HEK293 (cell line): ENCODE results near the gene TXNRD2.

Experiments used
- IKZF3 ChIP-seq: fragments of 450-650 bp; IDR thresholded peaks from 2 replicates; pipeline ENCODE4 v1.5.0; 2018; ENCODE audit warnings: missing biosample characterization, mild to moderate bottlenecking, missing genetic modification characterization, moderate library complexity
- KLF10 ChIP-seq: fragments of 450-650 bp; IDR thresholded peaks from 2 replicates; pipeline ENCODE4 v1.5.1; 2018; ENCODE audit warnings: missing biosample characterization, mild to moderate bottlenecking, missing genetic modification characterization
- MZF1 ChIP-seq: fragments of 450-650 bp; formaldehyde crosslinking; IDR thresholded peaks from 2 replicates; pipeline ENCODE4 v1.5.1; 2017; ENCODE audit warnings: missing biosample characterization, missing genetic modification characterization, borderline replicate concordance
- PRDM1 ChIP-seq: fragments of 450-650 bp; formaldehyde crosslinking; IDR thresholded peaks from 2 replicates; pipeline ENCODE4; 2016; ENCODE audit warnings: missing biosample characterization, missing genetic modification characterization
- SP7 ChIP-seq: fragments of 450-650 bp; formaldehyde crosslinking; IDR thresholded peaks from 2 replicates; pipeline ENCODE4 v1.5.1; 2016; ENCODE audit warnings: missing biosample characterization, missing genetic modification characterization
- TRIM28 ChIP-seq: IDR thresholded peaks from 2 replicates; pipeline ENCODE4 v1.6.1; 2011; ENCODE audit warnings: low read length, control low read depth, borderline replicate concordance
- ZEB2 ChIP-seq: fragments of 450-650 bp; formaldehyde crosslinking; IDR thresholded peaks from 2 replicates; pipeline ENCODE4 v1.5.1; 2016; ENCODE audit warnings: missing biosample characterization, missing genetic modification characterization
- ZNF114 ChIP-seq: fragments of 450-650 bp; formaldehyde crosslinking; IDR thresholded peaks from 2 replicates; pipeline ENCODE4 v1.5.0; 2017; ENCODE audit warnings: missing biosample characterization, missing genetic modification characterization
- ZNF23 ChIP-seq: fragments of 450-650 bp; formaldehyde crosslinking; IDR thresholded peaks from 2 replicates; pipeline ENCODE4 v1.5.1; 2016; ENCODE audit warnings: missing biosample characterization, missing genetic modification characterization, borderline replicate concordance
- ZNF266 ChIP-seq: fragments of 450-650 bp; formaldehyde crosslinking; IDR thresholded peaks from 2 replicates; pipeline ENCODE4 v1.5.1; 2016; ENCODE audit warnings: missing biosample characterization, missing genetic modification characterization, low read depth
- ZNF274 ChIP-seq, 2 experiments: fragments of 200-500 bp in 1 of 2; fragments of 450-650 bp in 1 of 2; sonication (Bioruptor generic) in 1 of 2; formaldehyde crosslinking in 1 of 2; IDR thresholded peaks; 2 replicates each; pipeline versions ENCODE4 v1.5.1 to v1.6.1; 2014 to 2016; ENCODE audit warnings: borderline replicate concordance in 1 of 2, inconsistent platforms in 1 of 2, low read length in 1 of 2, missing biosample characterization in 1 of 2, missing genetic modification characterization in 1 of 2
- ZNF501 ChIP-seq: fragments of 450-650 bp; formaldehyde crosslinking; IDR thresholded peaks from 2 replicates; pipeline ENCODE4 v1.5.1; 2016; ENCODE audit warnings: missing biosample characterization, missing genetic modification characterization
- ZNF624 ChIP-seq: fragments of 450-650 bp; formaldehyde crosslinking; IDR thresholded peaks from 2 replicates; pipeline ENCODE4 v1.5.1; 2017; ENCODE audit warnings: missing biosample characterization, missing genetic modification characterization
- ZNF792 ChIP-seq: fragments of 450-650 bp; formaldehyde crosslinking; IDR thresholded peaks from 2 replicates; pipeline ENCODE4 v1.5.1; 2016; ENCODE audit warnings: missing biosample characterization, missing genetic modification characterization
- TF ChIP-seq, protein P1 (sequence below): fragments of 450-650 bp; formaldehyde crosslinking; optimal IDR thresholded peaks from 2 replicates; pipeline ENCODE3; 2016; ENCODE audit warnings: missing biosample characterization, mild to moderate bottlenecking, missing genetic modification characterization
- TF ChIP-seq, protein P2 (sequence below): fragments of 450-650 bp; IDR thresholded peaks from 2 replicates; pipeline ENCODE4 v1.5.1; 2018; ENCODE audit warnings: missing biosample characterization, missing genetic modification characterization
- TF ChIP-seq, protein P3 (sequence below): fragments of 450-650 bp; formaldehyde crosslinking; IDR thresholded peaks from 2 replicates; pipeline ENCODE4 v1.5.1; 2016; ENCODE audit warnings: missing biosample characterization, missing genetic modification characterization
- TF ChIP-seq, protein P4 (sequence below): fragments of 450-650 bp; formaldehyde crosslinking; IDR thresholded peaks from 2 replicates; pipeline ENCODE4 v1.5.1; 2016; ENCODE audit warnings: missing biosample characterization, missing genetic modification characterization
- TF ChIP-seq, protein P5 (sequence below): fragments of 450-650 bp; formaldehyde crosslinking; IDR thresholded peaks from 2 replicates; pipeline ENCODE4 v1.5.1; 2016; ENCODE audit warnings: missing biosample characterization, missing genetic modification characterization
- TF ChIP-seq, protein P6 (sequence below): fragments of 450-650 bp; formaldehyde crosslinking; conservative IDR thresholded peaks from 2 replicates; pipeline ENCODE4 v1.5.1; 2016; ENCODE audit warnings: low read depth, missing biosample characterization, missing genetic modification characterization

The TXNRD2 gene

DNA sequence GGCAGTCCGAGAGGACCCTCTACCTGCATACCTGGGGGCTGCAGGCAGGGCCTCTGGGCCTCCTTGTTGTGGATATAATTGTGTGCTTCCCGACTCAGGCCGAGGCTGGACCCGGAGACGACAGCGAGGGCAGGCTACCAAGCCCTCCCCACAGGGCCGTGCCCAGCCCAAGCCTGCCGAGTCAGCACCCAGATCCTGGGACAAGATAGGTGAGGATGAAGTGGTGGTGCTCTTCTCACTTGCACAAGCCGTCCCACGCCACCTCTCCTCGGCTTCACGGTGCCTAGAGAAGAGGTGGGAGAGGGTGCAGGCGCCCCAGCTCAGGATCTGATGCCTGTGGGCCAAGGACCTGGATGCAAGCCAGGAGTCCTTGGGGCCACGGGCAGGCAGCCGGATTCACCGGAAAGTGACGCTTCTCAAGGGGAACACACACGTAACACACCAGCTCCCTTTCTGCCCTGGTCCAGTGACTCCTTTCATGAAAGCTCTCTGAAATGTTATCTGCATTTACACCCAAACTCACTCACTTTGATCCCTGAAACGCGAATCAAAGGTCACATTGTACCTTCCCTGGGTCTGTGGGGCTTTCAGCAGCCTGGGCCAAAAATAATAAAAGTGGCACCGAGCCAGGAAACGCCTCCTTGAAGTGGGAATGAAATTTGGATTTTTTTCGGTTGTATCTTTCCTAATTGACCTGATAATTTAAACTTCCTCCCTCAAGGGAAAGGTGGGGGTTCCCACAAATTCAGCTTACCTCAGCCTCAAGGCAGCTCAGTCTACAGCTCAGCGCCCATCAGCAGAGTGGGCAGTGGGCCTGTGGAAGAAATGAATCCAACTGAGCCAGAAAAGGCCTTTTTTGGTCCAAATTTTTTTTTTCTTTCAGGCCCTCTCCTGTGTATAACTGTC, 85.9 kb downstream of the TXNRD2 start (continued):
- TF ChIP-seq, protein P1, sequence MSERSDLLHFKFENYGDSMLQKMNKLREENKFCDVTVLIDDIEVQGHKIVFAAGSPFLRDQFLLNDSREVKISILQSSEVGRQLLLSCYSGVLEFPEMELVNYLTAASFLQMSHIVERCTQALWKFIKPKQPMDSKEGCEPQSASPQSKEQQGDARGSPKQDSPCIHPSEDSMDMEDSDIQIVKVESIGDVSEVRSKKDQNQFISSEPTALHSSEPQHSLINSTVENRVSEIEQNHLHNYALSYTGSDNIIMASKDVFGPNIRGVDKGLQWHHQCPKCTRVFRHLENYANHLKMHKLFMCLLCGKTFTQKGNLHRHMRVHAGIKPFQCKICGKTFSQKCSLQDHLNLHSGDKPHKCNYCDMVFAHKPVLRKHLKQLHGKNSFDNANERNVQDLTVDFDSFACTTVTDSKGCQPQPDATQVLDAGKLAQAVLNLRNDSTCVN (tag by site-specific recombination), result no peak
- TF ChIP-seq, protein P2, sequence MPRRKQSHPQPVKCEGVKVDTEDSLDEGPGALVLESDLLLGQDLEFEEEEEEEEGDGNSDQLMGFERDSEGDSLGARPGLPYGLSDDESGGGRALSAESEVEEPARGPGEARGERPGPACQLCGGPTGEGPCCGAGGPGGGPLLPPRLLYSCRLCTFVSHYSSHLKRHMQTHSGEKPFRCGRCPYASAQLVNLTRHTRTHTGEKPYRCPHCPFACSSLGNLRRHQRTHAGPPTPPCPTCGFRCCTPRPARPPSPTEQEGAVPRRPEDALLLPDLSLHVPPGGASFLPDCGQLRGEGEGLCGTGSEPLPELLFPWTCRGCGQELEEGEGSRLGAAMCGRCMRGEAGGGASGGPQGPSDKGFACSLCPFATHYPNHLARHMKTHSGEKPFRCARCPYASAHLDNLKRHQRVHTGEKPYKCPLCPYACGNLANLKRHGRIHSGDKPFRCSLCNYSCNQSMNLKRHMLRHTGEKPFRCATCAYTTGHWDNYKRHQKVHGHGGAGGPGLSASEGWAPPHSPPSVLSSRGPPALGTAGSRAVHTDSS (tag by site-specific recombination), result peak; percentile 44; the same call in 1 of the 2 replicates
- TF ChIP-seq ZEB2, result peak; percentile 70
- TF ChIP-seq, protein P3, sequence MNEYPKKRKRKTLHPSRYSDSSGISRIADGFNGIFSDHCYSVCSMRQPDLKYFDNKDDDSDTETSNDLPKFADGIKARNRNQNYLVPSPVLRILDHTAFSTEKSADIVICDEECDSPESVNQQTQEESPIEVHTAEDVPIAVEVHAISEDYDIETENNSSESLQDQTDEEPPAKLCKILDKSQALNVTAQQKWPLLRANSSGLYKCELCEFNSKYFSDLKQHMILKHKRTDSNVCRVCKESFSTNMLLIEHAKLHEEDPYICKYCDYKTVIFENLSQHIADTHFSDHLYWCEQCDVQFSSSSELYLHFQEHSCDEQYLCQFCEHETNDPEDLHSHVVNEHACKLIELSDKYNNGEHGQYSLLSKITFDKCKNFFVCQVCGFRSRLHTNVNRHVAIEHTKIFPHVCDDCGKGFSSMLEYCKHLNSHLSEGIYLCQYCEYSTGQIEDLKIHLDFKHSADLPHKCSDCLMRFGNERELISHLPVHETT (tag by site-specific recombination), result no peak; the same call in 1 of the 2 replicates
- TF ChIP-seq, protein P4, sequence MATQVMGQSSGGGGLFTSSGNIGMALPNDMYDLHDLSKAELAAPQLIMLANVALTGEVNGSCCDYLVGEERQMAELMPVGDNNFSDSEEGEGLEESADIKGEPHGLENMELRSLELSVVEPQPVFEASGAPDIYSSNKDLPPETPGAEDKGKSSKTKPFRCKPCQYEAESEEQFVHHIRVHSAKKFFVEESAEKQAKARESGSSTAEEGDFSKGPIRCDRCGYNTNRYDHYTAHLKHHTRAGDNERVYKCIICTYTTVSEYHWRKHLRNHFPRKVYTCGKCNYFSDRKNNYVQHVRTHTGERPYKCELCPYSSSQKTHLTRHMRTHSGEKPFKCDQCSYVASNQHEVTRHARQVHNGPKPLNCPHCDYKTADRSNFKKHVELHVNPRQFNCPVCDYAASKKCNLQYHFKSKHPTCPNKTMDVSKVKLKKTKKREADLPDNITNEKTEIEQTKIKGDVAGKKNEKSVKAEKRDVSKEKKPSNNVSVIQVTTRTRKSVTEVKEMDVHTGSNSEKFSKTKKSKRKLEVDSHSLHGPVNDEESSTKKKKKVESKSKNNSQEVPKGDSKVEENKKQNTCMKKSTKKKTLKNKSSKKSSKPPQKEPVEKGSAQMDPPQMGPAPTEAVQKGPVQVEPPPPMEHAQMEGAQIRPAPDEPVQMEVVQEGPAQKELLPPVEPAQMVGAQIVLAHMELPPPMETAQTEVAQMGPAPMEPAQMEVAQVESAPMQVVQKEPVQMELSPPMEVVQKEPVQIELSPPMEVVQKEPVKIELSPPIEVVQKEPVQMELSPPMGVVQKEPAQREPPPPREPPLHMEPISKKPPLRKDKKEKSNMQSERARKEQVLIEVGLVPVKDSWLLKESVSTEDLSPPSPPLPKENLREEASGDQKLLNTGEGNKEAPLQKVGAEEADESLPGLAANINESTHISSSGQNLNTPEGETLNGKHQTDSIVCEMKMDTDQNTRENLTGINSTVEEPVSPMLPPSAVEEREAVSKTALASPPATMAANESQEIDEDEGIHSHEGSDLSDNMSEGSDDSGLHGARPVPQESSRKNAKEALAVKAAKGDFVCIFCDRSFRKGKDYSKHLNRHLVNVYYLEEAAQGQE (tag by site-specific recombination), result no peak
- no peak for TF ChIP-seq ZNF266
- TF ChIP-seq SP7 (tag by site-specific recombination), result peak; percentile 85
- TF ChIP-seq PRDM1, result peak; percentile 75
- TF ChIP-seq IKZF3 (tag by site-specific recombination), result peak; percentile 67; the same call in 1 of the 2 replicates
- TF ChIP-seq ZNF114 (tag by site-specific recombination), result no peak
- TF ChIP-seq, protein P5, sequence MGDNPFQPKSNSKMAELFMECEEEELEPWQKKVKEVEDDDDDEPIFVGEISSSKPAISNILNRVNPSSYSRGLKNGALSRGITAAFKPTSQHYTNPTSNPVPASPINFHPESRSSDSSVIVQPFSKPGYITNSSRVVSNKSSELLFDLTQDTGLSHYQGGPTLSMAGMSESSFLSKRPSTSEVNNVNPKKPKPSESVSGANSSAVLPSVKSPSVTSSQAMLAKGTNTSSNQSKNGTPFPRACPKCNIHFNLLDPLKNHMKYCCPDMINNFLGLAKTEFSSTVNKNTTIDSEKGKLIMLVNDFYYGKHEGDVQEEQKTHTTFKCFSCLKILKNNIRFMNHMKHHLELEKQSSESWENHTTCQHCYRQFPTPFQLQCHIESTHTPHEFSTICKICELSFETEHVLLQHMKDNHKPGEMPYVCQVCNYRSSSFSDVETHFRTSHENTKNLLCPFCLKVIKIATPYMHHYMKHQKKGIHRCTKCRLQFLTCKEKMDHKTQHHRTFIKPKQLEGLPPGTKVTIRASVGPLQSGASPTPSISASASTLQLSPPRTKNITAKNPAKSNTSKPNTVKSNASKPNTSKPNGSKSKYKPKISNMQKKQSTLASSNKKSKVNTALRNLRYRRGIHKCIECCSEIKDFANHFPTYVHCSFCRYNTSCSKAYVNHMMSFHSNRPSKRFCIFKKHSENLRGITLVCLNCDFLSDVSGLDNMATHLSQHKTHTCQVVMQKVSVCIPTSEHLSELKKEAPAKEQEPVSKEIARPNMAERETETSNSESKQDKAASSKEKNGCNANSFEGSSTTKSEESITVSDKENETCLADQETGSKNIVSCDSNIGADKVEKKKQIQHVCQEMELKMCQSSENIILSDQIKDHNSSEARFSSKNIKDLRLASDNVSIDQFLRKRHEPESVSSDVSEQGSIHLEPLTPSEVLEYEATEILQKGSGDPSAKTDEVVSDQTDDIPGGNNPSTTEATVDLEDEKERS (tag by site-specific recombination), result no peak
- no peak for TF ChIP-seq TRIM28
- TF ChIP-seq ZNF501 (tag by site-specific recombination), result no peak
- no peak for TF ChIP-seq ZNF274 (IDR thresholded peaks at IDR 0.05; ENCODE audit: low read length)
- TF ChIP-seq ZNF274 (tag by site-specific recombination; IDR thresholded peaks at IDR 0.05; ENCODE audit: borderline replicate concordance), result no peak
- TF ChIP-seq, protein P6, sequence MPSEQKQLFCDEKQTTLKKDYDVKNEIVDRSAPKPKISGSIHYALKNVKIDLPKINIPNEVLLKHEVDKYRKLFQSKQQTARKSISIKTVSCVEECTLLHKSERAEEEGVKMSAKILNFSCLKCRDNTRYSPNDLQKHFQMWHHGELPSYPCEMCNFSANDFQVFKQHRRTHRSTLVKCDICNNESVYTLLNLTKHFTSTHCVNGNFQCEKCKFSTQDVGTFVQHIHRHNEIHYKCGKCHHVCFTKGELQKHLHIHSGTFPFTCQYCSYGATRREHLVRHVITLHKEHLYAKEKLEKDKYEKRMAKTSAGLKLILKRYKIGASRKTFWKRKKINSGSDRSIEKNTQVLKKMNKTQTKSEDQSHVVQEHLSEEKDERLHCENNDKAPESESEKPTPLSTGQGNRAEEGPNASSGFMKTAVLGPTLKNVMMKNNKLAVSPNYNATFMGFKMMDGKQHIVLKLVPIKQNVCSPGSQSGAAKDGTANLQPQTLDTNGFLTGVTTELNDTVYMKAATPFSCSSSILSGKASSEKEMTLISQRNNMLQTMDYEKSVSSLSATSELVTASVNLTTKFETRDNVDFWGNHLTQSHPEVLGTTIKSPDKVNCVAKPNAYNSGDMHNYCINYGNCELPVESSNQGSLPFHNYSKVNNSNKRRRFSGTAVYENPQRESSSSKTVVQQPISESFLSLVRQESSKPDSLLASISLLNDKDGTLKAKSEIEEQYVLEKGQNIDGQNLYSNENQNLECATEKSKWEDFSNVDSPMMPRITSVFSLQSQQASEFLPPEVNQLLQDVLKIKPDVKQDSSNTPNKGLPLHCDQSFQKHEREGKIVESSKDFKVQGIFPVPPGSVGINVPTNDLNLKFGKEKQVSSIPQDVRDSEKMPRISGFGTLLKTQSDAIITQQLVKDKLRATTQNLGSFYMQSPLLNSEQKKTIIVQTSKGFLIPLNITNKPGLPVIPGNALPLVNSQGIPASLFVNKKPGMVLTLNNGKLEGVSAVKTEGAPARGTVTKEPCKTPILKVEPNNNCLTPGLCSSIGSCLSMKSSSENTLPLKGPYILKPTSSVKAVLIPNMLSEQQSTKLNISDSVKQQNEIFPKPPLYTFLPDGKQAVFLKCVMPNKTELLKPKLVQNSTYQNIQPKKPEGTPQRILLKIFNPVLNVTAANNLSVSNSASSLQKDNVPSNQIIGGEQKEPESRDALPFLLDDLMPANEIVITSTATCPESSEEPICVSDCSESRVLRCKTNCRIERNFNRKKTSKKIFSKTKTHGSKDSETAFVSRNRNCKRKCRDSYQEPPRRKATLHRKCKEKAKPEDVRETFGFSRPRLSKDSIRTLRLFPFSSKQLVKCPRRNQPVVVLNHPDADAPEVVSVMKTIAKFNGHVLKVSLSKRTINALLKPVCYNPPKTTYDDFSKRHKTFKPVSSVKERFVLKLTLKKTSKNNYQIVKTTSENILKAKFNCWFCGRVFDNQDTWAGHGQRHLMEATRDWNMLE (tag by site-specific recombination), result no peak
- TF ChIP-seq ZNF792, result no peak
- 0 out of 2 replicates have a peak, but pooled peaks have one; percentile 31 for TF ChIP-seq MZF1
- TF ChIP-seq ZNF23 (tag by site-specific recombination), result no peak
- TF ChIP-seq ZNF624 (tag by site-specific recombination), result no peak
- 0 out of 2 replicates have a peak, but pooled peaks have one; percentile 57 for TF ChIP-seq KLF10 (tag by site-specific recombination)
